Mucosa of gallbladder (tissue), 1 donor: Measurements from ENCODE around the gene ZNF738. TPM values are rescaled to one million over a fixed set of nuclear protein-coding genes. Genes with fewer than 3 reads are reported as not detected.
"Not testable (repeated sequence)": the region's sequence is repeated elsewhere in the genome, so short reads cannot be mapped to it uniquely, and the experiment has no call there.

Source experiments
- DNase-seq: peaks from one replicate; pipeline ENCODE4 v3.0.0-alpha.2; 2020; ENCODE audit warnings: low spot score
- total RNA-seq: library from RNA; stranded (reverse); gene quantifications from one replicate; pipeline ENCODE4 v1.2.1, GENCODE V29; 2021
- donor health status: DM: no; HTN: no; CAD: no.

The ZNF738 gene
- 7.5 TPM for total RNA-seq

- peak; percentile 95 for DNase-seq
Measured at GRCh38 chr19:21358768-21359451, at the start of gene ZNF738. Gene ZNF738 (plus strand): TSS chr19:21359000. CDS start chr19:21359141, 141 bp downstream.

GRCh38 chr19:21312807-21313206 lies 46.0 kb upstream of the ZNF738 start:
- not testable (repeated sequence) for DNase-seq

GRCh38 chr19:21314676-21315075 lies 44.1 kb upstream of the ZNF738 start:
- DNase-seq, result no peak

GRCh38 chr19:21317821-21318220 lies 41.0 kb upstream of the ZNF738 start:
- no peak for DNase-seq

GRCh38 chr19:21321134-21321533 lies 37.7 kb upstream of the ZNF738 start:
- DNase-seq, result no peak

GRCh38 chr19:21321996-21322395 lies 36.8 kb upstream of the ZNF738 start:
- no peak for DNase-seq

- DNase-seq, result no peak
Measured at GRCh38 chr19:21322528-21322927, 36.3 kb upstream of the ZNF738 start.

GRCh38 chr19:21323000-21323399 lies 35.8 kb upstream of the ZNF738 start:
- DNase-seq, result no peak

- no peak for DNase-seq
Measured at GRCh38 chr19:21326169-21326568, 32.6 kb upstream of the ZNF738 start.

- no peak for DNase-seq
Measured at GRCh38 chr19:21328406-21328805, 30.4 kb upstream of the ZNF738 start.

- peak; percentile 92 for DNase-seq
Measured at GRCh38 chr19:21328885-21329605, 29.8 kb upstream of the ZNF738 start, which contains the start of gene ZNF708. Gene ZNF708 (minus strand): TSS chr19:21329410. CDS start chr19:21329212, 198 bp downstream.

GRCh38 chr19:21335721-21336120 lies 23.1 kb upstream of the ZNF738 start:
- DNase-seq, result no peak

- DNase-seq, result not testable (repeated sequence)
Measured at GRCh38 chr19:21344841-21345240, 14.0 kb upstream of the ZNF738 start.

- no peak for DNase-seq
Measured at GRCh38 chr19:21352830-21353229, 6.0 kb upstream of the ZNF738 start.

GRCh38 chr19:21362291-21362690 lies 3.5 kb downstream of the ZNF738 start:
- DNase-seq, result no peak

- DNase-seq, result no peak
Measured at GRCh38 chr19:21383980-21384582, 25.3 kb downstream of the ZNF738 start.

GRCh38 chr19:21396121-21396520 lies 37.3 kb downstream of the ZNF738 start:
- no peak for DNase-seq

- DNase-seq, result peak; percentile 97
Measured at GRCh38 chr19:21396893-21397572, 38.2 kb downstream of the ZNF738 start, which contains the start of gene ZNF493. Gene ZNF493 (plus strand): TSS chr19:21397133. CDS start chr19:21397238, 105 bp downstream.

GRCh38 chr19:21398851-21399250 lies 40.1 kb downstream of the ZNF738 start:
- no peak for DNase-seq

- DNase-seq, result no peak
Measured at GRCh38 chr19:21402303-21402985, 43.6 kb downstream of the ZNF738 start.

- no peak for DNase-seq
Measured at GRCh38 chr19:21410166-21410565, 51.4 kb downstream of the ZNF738 start.
